Measurements from ENCODE around the gene SPATA31E1.

The SPATA31E1 gene

GRCh38 chr9:87863882-87864465 is 18.7 kb upstream of the SPATA31E1 start:
- DNase-seq: no peak

- DNase-seq: no peak
Observed at GRCh38 chr9:87864915-87865314, 17.8 kb upstream of the SPATA31E1 start.

GRCh38 chr9:87865626-87866025 is 17.1 kb upstream of the SPATA31E1 start:
- no peak for DNase-seq

- no peak for DNase-seq
Observed at GRCh38 chr9:87867391-87867790, 15.3 kb upstream of the SPATA31E1 start.

DNA sequence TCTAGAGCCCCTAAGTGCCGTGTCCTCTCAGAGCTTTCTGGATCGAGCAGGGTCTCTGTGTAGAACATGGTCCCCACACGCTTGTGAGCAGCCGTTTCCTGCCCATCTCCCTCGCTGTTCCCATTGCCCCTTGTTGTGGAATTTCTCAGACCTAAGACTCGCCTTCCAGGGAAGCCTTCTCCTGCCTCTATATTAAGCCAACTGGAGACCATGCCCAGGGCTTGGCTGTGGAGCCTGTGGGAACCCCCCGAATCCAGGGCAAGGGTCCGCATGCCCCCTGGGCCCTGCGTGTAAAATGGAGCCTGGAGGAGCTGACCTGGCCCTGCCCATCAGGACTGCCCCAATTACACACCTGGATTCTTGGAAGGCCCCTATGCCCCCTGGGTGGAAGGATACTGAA is 14.5 kb upstream of the SPATA31E1 start:
- DNase-seq: no peak

DNA sequence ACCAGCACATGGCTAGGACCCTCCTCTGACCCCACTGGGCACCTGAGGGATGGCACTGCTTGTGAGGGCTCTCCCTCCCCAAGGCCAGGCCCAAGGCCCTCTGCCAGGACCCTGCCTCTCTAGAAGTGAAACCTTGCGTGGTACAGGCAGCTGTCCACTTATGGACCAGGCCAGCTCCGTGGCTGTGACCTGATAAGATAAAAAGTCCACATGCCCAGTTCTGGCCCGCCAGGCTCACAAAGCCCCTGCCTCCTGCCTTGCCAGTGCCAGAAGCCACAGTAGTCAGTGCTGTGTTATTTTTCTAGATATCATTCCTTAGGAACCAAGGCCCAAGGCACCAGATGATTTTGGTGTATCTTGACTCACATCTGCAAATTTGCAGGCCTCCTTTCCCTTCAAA is 14.0 kb upstream of the SPATA31E1 start:
- DNase-seq: no peak

DNA sequence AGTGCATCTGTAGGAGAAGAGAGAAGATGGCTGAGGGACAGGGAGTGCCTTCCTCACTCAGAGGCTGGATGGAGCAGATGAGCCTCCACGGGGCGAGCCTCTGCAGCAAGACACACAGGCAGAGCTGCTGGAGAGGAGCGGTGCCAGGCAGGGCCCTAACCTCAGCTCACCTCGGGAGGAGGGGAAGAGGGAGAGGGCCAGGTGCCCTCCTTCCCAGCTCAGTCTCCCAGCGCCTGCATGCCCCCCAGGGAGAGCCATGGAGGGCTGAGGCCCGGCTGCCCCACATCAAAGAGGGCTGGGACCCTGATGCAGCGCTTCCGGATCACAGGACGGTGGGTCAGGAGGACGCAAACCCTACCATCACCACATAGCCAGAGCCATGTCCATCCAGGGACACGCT is 13.6 kb upstream of the SPATA31E1 start:
- DNase-seq: no peak

DNA sequence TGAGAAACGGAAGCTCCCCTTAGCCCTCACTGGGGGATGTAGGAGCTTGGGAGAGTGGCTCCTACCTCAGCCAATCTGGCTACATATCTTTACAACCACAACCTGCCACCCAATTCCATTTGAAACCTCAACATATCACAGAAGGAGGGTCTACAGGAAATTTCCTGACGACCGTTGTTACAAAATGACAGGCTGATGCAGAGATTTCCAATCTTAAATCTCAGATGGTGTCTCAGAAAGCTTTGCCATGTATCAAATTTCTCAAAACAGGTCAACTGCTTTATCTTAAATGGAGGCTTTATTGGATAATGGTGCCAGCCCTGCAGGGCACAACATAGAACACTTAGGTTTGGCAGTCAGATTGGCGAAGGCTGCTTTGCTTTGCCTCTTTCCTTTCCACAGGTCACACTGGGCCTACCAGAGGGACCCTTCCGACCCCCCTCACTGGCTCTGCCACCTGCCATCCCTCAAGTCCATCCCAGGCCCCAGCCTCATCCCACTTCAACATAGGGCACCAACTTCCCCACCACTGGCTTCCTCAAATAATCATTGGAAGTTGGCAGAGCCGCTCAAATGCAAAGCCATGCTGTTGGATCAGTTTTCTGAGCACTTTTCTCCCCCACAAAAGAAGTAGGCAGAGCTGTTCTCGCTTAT is 11.1 kb upstream of the SPATA31E1 start:
- no peak for DNase-seq

GRCh38 chr9:87872079-87872624 is 10.5 kb upstream of the SPATA31E1 start:
- DNase-seq: no peak

DNA sequence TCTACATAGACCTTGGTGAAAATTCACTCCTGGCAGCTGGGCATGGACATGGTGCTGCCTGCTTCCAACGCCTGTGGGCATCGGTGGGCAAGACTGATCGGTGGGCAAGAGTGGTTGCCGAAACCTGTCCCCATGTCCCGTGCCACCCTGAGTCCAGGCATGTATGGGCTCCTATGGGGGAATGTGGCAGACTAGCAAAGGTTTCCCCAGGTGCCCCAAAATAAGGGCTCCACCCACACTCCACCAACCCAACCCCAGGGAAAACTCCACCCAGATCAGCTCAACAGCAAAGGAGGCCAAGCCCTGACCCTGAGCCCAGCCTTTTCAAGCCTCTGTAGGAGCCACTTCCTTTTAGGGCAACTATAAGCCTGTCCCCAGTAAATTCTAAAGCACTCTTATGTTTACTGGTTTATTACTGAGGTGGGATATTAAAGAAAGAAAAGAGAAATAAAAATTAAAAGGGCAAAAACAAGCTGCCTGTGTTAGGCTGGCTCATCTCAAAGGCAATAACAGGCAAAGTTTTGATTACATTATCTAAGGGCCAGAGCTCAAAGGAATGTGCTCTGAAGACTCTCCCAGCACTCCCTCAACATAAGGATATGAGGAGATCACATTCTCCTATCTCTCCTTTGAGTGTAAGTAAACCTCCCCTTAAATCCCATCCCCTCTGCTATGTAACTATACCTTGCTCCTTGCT is 8.9 kb upstream of the SPATA31E1 start:
- no peak for DNase-seq

- no peak for DNase-seq
Observed at GRCh38 chr9:87874304-87874623, 8.4 kb upstream of the SPATA31E1 start.

DNA sequence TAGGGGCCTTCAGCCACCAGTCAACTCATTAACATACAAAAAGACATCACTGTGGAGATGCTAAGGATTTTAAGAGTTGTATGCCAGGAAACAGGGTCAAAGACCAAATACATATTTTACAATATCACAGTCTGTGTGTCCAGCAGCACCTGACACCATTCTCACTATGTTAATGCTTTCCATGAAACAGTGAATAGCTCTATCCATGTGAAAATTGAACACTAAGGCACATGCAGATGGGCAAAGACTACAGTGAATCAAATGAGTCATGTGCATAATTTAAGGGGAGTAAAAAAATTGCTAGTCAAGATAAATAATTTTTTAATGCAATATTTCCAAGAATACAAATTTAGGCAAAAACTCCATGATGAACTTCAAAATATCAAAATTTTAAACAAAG is 7.6 kb upstream of the SPATA31E1 start:
- DNase-seq: no peak

GRCh38 chr9:87875831-87876545 is 6.7 kb upstream of the SPATA31E1 start:
- DNase-seq: no peak

DNA sequence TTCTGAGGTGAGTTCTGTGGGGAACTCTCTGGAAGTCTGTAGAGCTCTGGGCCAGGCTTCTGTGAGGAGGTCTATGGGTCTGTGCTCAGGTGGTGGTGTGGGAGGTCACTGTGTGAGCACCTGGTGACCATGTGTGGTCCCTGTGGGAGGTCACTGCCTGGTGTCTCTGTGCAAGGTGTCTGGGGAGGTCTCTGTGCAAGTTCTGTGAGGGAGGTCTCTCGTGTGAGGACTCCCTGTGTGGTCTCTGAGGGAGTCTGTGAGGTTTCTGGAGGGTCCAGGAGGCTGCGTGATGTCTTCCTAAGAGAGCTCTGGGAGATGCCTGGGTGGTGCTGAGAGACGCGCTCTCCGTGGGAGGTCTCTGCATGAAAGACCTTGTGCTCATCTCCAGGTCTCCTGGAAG is 6.0 kb upstream of the SPATA31E1 start:
- DNase-seq: no peak

GRCh38 chr9:87878989-87879511 is 3.6 kb upstream of the SPATA31E1 start:
- no peak for DNase-seq

DNA sequence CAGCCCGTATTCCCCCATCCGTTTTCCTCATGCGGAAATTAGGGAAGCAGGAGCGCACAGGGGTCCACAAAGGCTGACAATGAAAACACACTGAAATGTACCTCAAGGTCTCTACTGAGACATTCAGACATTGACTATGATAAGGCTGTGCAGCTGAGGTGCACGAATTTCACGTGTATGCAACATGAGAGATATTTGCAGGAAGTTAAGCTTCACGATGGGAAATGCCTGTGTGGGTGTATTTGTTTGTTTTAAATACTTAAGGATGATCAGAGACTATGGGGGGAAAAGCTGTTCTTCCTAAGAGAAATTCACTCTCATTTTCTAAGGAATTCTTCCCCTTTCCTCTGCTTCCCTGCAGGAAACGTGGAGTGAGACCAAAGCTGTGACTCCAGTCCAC is 2.6 kb upstream of the SPATA31E1 start:
- DNase-seq: no peak

GRCh38 chr9:87880683-87881082 is 2.0 kb upstream of the SPATA31E1 start:
- no peak for DNase-seq

- no peak for DNase-seq
Observed at GRCh38 chr9:87883274-87883673, 597 bp downstream of the SPATA31E1 start.

DNA sequence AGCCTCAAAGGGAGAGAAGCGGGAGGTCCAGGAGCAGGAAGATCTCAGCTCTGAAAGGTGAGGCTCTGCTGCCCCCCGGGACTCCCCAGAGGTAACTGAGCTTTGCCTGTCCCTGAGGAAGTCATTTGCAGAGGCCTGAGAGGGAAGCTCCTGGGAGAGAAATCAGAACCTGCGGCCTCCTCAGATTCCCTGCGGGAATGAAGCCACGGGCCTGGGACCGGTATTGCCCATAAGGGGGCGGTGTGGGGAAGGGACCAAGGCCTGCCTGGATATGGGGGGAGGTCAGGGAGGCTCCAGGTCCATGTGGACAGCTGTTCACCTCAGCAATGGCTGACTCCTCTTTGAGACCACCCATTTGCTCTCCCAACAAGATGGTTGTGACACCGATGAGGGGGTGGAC is 1.3 kb downstream of the SPATA31E1 start:
- DNase-seq: no peak

DNA sequence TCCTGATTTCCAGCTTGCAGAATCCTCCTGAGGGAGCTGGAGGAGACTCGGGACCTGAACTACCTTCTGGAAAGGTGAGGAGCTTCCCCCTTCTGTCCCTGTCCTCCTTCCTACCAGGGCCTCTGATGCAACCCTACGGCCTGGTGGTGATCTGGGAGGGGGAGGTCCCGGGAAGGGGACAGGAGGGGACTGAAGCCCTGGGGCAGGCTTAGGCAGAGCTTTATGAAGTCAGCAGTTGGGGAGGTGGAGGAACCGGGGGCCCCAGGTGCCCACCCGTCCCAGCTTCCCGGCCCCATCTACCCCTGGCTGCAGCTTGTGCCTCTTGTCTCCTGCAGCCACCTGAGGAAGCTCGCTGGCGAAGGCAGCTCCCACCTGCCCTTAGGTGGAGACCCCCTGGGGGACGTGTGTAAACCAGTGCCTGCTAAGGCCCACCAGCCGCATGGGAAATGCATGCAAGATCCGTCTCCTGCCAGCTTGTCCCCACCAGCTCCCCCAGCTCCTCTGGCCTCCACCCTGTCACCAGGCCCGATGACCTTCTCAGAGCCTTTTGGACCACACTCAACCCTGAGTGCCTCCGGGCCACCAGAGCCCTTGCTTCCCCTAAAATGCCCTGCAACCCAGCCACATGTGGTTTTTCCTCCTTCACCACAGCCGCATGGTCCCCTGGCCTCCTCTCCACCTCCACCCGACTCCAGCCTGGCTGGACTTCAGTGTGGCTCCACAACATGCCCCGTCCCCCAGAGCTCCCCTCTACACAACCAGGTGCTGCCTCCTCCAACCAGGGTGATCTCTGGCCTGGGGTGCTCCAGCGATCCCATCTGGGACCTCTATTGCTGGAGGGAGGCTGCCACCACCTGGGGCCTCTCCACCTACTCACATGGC is 2.1 kb downstream of the SPATA31E1 start:
- no peak for DNase-seq

- no peak for DNase-seq
Observed at GRCh38 chr9:87885484-87886189, 3.0 kb downstream of the SPATA31E1 start.
